Tibial artery (tissue), 4 donors: ENCODE measurements around the gene CBLC.

ENCODE experiments used
- DNase-seq, 2 donors: peaks; one replicate each; pipeline ENCODE4 v3.0.0-alpha.2; 2019
- H3K27ac ChIP-seq, 2 donors: fragments of 200-600 bp; sonication (generic) in 1 of 2; 1 replicate in 1 of 2; 2 replicates in 1 of 2; pipeline ENCODE4 v1.5.1; 2018 to 2019; ENCODE audit warnings: mild to moderate bottlenecking in 1 of 2
- H3K27me3 ChIP-seq, 2 donors: fragments of 200-600 bp; sonication (generic) in 1 of 2; one replicate each; pipeline versions ENCODE4 v1.5.1 to v1.6.0; 2016 to 2019
- H3K36me3 ChIP-seq, 3 donors: fragments of 200-600 bp; sonication (generic) in 2 of 3; one replicate each; pipeline ENCODE4 v1.5.1; 2016 to 2019; ENCODE audit warnings: mild to moderate bottlenecking in 2 of 3
- H3K4me1 ChIP-seq, 4 donors: fragments of 200-600 bp; sonication (generic) in 2 of 4; 1 replicate in 3 of 4; 2 replicates in 1 of 4; pipeline ENCODE4 v1.5.1; 2016 to 2019
- H3K4me3 ChIP-seq, 2 donors: fragments of 200-600 bp; sonication (generic) in 1 of 2; 1 replicate in 1 of 2; 2 replicates in 1 of 2; pipeline ENCODE4 v1.5.1; 2018 to 2019; ENCODE audit warnings: mild to moderate bottlenecking in 2 of 2
- H3K9me3 ChIP-seq, 3 donors: fragments of 200-600 bp; sonication (generic) in 1 of 3; one replicate each; pipeline ENCODE4 v1.5.1; 2016 to 2019
- CTCF ChIP-seq, 2 experiments: fragments of 200-600 bp in 1 of 2; fragments of 450-650 bp in 1 of 2; IDR thresholded peaks; one replicate each; pipeline ENCODE4 v1.5.1; 2017 to 2019; ENCODE audit warnings: antibody characterized with exemption in 2 of 2, mild to moderate bottlenecking in 1 of 2, moderate library complexity in 1 of 2
- intact Hi-C: fragments of 100-400 bp; cut with DNase I; formaldehyde crosslinking; loops from one replicate; pipeline ENCODE4 v1.15.0; 2023; ENCODE audit warnings: low total_unique reads

Gene CBLC

GRCh38 chr19:44752816-44753625 is 24.7 kb upstream of the CBLC start:
- Histone ChIP-seq H3K27me3 (no peaks in the 10 kb centered on the region), H3K9me3 (no peaks in the 10 kb centered on the region), H3K36me3 (peaks cover 0 to 26% (median 3%) of the 10 kb centered on the region in 3 donors), H3K4me1 (peaks cover 7 to 86% (median 83%) of the 10 kb centered on the region in 4 donors), H3K27ac (peak overlapping the region; percentile 76 to 83), H3K4me3 (peak overlapping the region; percentile 39 to 49)
- TF ChIP-seq CTCF (IDR thresholded peaks at IDR 0.05) = no peak
- peak; percentile 88 to 93 for DNase-seq
- intact Hi-C loops = no loop called here

- H3K36me3 ChIP-seq = peaks cover 0 to 31% (median 4%) of the 10 kb centered on the region in 3 donors
- TF ChIP-seq CTCF (IDR thresholded peaks at IDR 0.05) = no peak
- no peak for DNase-seq
- peak overlapping the region; percentile 39 to 49 for H3K4me3 ChIP-seq
- H3K9me3 ChIP-seq = no peaks in the 10 kb centered on the region
- intact Hi-C loops = no loop called here
- peak overlapping the region; percentile 76 to 83 for H3K27ac ChIP-seq
- peaks cover 8 to 90% (median 84%) of the 10 kb centered on the region in 4 donors for H3K4me1 ChIP-seq
- H3K27me3 ChIP-seq = no peaks in the 10 kb centered on the region
Measured at GRCh38 chr19:44753626-44753931, 24.1 kb upstream of the CBLC start.

GRCh38 chr19:44753932-44754749 is 23.5 kb upstream of the CBLC start:
- Histone ChIP-seq H3K27ac (peak overlapping the region; percentile 76 to 83), H3K4me1 (peaks cover 8 to 90% (median 82%) of the 10 kb centered on the region in 4 donors), H3K4me3 (peak overlapping the region; percentile 39 to 49), H3K9me3 (no peaks in the 10 kb centered on the region), H3K36me3 (peaks cover 0 to 37% (median 5%) of the 10 kb centered on the region in 3 donors), H3K27me3 (no peaks in the 10 kb centered on the region)
- intact Hi-C loops = no loop called here
- TF ChIP-seq CTCF (IDR thresholded peaks at IDR 0.05) = no peak
- DNase-seq = peak; percentile 93 to 95

- Histone ChIP-seq H3K27ac (peak overlapping the region; percentile 76 to 83), H3K36me3 (peaks cover 4 to 43% (median 10%) of the 10 kb centered on the region in 3 donors), H3K27me3 (no peaks in the 10 kb centered on the region), H3K4me1 (peaks cover 8 to 84% (median 76%) of the 10 kb centered on the region in 4 donors), H3K4me3 (peak overlapping the region; percentile 39 to 49), H3K9me3 (no peaks in the 10 kb centered on the region)
- DNase-seq = no peak
- TF ChIP-seq CTCF (IDR thresholded peaks at IDR 0.05) = no peak
- intact Hi-C loops = no loop called here
Measured at GRCh38 chr19:44754750-44755080, 23.0 kb upstream of the CBLC start.

GRCh38 chr19:44755219-44755618 is 22.5 kb upstream of the CBLC start:
- intact Hi-C loops = no loop called here
- no peak for DNase-seq
- Histone ChIP-seq H3K27ac (peak overlapping the region; percentile 76 to 83), H3K9me3 (no peaks in the 10 kb centered on the region), H3K4me3 (peak overlapping the region in 1 of 2 donors; percentile 49), H3K36me3 (peaks cover 6 to 48% (median 15%) of the 10 kb centered on the region in 3 donors), H3K4me1 (peaks cover 8 to 80% (median 71%) of the 10 kb centered on the region in 4 donors), H3K27me3 (no peaks in the 10 kb centered on the region)
- TF ChIP-seq CTCF (IDR thresholded peaks at IDR 0.05) = no peak
